ENCODE data around the gene METTL3. TPM values are rescaled to one million over a fixed set of nuclear protein-coding genes. Genes with fewer than 3 reads are reported as not detected.

The METTL3 gene
- total and polyA plus RNA-seq, 2 of the 13 experiments (the other 11 are each of a cell fraction or from before 2014, with no cell fraction given) = 123 to 130 TPM

DNA sequence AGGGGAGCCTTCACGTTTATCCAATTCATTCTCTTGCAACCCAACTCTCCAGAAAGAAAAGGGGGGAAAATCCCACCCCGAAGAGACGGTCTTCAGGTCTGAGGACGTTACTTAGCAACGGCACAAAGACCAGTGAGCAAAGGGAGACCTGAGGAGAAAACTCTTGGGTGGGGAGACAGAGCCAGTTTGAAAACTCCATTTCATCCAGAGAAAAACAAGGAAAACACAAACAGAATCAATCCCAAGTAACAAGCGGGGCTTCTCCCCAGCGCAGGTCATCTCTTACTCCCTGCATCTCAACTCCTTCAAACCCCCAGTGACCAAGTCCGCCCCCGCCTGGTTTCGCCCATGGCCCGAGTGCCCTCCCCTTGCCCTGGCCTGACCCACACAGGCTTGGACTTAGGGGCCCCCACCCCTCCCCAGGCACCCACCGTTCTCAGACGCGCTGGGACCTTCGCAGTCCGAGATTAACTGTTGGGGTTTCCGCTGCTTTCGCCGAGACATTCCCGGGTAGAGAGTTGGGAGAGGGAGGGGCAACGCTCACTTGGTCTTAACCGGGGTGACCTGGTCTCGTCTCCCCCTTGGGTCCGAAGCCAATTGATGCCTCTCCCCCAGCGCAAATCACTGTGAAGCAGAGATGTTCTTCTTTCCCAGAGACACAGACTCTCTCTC, 25.4 kb upstream of the METTL3 start (continued):
- TF ChIP-seq, protein P1, sequence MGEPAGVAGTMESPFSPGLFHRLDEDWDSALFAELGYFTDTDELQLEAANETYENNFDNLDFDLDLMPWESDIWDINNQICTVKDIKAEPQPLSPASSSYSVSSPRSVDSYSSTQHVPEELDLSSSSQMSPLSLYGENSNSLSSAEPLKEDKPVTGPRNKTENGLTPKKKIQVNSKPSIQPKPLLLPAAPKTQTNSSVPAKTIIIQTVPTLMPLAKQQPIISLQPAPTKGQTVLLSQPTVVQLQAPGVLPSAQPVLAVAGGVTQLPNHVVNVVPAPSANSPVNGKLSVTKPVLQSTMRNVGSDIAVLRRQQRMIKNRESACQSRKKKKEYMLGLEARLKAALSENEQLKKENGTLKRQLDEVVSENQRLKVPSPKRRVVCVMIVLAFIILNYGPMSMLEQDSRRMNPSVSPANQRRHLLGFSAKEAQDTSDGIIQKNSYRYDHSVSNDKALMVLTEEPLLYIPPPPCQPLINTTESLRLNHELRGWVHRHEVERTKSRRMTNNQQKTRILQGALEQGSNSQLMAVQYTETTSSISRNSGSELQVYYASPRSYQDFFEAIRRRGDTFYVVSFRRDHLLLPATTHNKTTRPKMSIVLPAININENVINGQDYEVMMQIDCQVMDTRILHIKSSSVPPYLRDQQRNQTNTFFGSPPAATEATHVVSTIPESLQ (CRISPR knock-in tag; conservative IDR thresholded peaks at IDR 0.05) = 0 out of 2 replicates have a peak, but pooled peaks have one; percentile 20
- TF ChIP-seq ZNF879 (CRISPR knock-in tag; IDR thresholded peaks at IDR 0.05) (no peak), UBTF (CRISPR knock-in tag; IDR thresholded peaks at IDR 0.05) (peak; percentile 51; the same call in 1 of the 2 replicates), POLR2A (IDR thresholded peaks at IDR 0.05; ENCODE audit: insufficient read depth in 1 of 2, low read depth in 2 of 2, low read length in 2 of 2) (no peak), ZNF350 (CRISPR knock-in tag; IDR thresholded peaks at IDR 0.05; ENCODE audit: borderline replicate concordance, low read depth) (peak; percentile 49; the same call in 1 of the 2 replicates), ZNF274 (CRISPR knock-in tag; IDR thresholded peaks at IDR 0.05) (0 out of 2 replicates have a peak, but pooled peaks have one; percentile 52), FOXM1 (CRISPR knock-in tag; IDR thresholded peaks at IDR 0.05) (no peak), JUN (CRISPR knock-in tag; IDR thresholded peaks at IDR 0.05) (no peak), MED1 (CRISPR knock-in tag; IDR thresholded peaks at IDR 0.05) (no peak), RELA (CRISPR knock-in tag; IDR thresholded peaks at IDR 0.05) (no peak), ZNF451 (CRISPR knock-in tag; IDR thresholded peaks at IDR 0.05) (peak; percentile 42; the same call in 1 of the 2 replicates), GABPB1 (CRISPR knock-in tag; IDR thresholded peaks at IDR 0.05) (peak; percentile 31; the same call in 1 of the 2 replicates), ZNF512 (CRISPR knock-in tag; IDR thresholded peaks at IDR 0.05) (0 out of 2 replicates have a peak, but pooled peaks have one; percentile 6), SMARCE1 (IDR thresholded peaks at IDR 0.05; ENCODE audit: borderline replicate concordance) (no peak), RBAK (CRISPR knock-in tag; IDR thresholded peaks at IDR 0.05) (no peak), ZNF766 (CRISPR knock-in tag; IDR thresholded peaks at IDR 0.05; ENCODE audit: borderline replicate concordance) (0 out of 2 replicates have a peak, but pooled peaks have one; percentile 25), ZBTB10 (CRISPR knock-in tag; IDR thresholded peaks at IDR 0.05; ENCODE audit: borderline replicate concordance) (0 out of 2 replicates have a peak, but pooled peaks have one; percentile 25), CC2D1A (CRISPR knock-in tag; IDR thresholded peaks at IDR 0.05) (no peak), AHR (CRISPR knock-in tag; IDR thresholded peaks at IDR 0.05) (no peak), WIZ (CRISPR knock-in tag; IDR thresholded peaks at IDR 0.05) (0 out of 2 replicates have a peak, but pooled peaks have one; percentile 32), PITX1 (CRISPR knock-in tag; IDR thresholded peaks at IDR 0.05) (0 out of 2 replicates have a peak, but pooled peaks have one; percentile 32), ZNF768 (CRISPR knock-in tag; IDR thresholded peaks at IDR 0.05) (peak; percentile 39; the same call in 1 of the 2 replicates)
